Measurements from ENCODE around the gene FUT8. TPM values are rescaled to one million over a fixed set of nuclear protein-coding genes. Genes with fewer than 3 reads are reported as not detected.

FUT8 gene
- total and polyA plus RNA-seq, 4 donors: 1.1 to 14.1 (median 4.0) TPM

DNA sequence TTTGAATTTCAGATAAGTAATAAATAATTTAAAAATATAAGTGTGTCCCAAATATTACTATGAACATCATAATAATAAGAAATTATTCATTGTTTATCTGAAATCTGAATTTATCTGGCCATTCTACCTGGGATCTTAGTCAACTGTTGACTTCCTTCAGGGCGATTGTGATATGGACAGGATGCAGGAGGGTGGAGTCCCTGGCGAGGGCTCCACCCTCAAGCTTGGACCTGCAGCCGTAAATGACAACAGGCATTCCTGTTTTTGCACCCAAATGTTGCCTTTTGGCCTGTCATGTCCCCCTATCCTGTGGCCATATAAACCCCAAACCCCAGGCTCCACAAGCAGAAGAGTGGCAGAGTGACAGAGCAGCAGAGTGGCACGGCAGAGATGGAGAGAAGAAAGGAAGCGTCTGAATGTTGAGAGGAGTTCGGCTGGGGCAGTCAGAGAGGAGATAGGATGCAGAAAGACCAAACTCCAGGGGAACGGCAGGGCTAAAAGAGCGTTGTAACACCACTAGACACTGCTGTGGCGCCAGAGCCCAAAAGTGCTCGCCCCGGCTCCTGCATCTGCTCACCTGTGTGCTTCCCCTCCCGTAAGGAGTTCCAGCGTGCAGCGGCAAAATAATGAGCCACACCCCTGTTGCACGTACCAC lies 39.4 kb upstream of the FUT8 start (continued):
- TF ChIP-seq, protein P1, sequence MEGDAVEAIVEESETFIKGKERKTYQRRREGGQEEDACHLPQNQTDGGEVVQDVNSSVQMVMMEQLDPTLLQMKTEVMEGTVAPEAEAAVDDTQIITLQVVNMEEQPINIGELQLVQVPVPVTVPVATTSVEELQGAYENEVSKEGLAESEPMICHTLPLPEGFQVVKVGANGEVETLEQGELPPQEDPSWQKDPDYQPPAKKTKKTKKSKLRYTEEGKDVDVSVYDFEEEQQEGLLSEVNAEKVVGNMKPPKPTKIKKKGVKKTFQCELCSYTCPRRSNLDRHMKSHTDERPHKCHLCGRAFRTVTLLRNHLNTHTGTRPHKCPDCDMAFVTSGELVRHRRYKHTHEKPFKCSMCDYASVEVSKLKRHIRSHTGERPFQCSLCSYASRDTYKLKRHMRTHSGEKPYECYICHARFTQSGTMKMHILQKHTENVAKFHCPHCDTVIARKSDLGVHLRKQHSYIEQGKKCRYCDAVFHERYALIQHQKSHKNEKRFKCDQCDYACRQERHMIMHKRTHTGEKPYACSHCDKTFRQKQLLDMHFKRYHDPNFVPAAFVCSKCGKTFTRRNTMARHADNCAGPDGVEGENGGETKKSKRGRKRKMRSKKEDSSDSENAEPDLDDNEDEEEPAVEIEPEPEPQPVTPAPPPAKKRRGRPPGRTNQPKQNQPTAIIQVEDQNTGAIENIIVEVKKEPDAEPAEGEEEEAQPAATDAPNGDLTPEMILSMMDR (IDR thresholded peaks at IDR 0.05; ENCODE audit: low read depth, low read length, missing input control): no peak
- TF ChIP-seq JUND (IDR thresholded peaks at IDR 0.05) (no peak), GABPA (IDR thresholded peaks at IDR 0.05 in 1 of 2, conservative IDR thresholded peaks at IDR 0.05 in 1 of 2) (no peak), NR2F2 (IDR thresholded peaks at IDR 0.05) (no peak), EGR1 (IDR thresholded peaks at IDR 0.05; ENCODE audit: low read depth in 2 of 2) (no peak)

DNA sequence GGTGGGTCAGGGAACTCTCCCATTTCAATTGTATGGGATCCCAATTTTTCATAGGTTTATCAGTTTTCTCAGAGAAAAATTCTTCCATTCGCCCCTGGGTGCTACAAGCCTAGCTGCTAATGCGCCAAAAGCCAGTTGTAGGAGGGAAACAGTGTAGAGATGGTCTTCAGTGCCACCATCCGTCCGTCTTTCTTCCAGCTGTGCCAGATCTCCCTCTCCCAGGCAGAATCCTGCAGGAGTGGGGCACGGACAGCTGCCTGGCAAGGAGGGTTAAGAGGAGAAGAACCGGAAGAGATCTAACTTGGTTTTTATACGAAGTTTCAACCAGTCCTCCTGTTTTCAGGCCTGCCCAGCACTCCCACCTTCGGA lies 38.9 kb upstream of the FUT8 start:
- no peak for DNase-seq (ENCODE audit: low spot score)
- Histone ChIP-seq H3K27me3 (ENCODE audit: control insufficient read depth in 4 of 4, insufficient read depth in 4 of 4, low read length in 3 of 4) (peaks cover 0 to 6% (median 0%) of the 10 kb centered on the region in 4 donors), H3K36me3 (ENCODE audit: control insufficient read depth in 4 of 4, insufficient read depth in 3 of 4, low read depth in 1 of 4, low read length in 3 of 4) (no peaks in the 10 kb centered on the region), H3K9ac (ENCODE audit: low read depth in 1 of 2, low read length in 2 of 2) (no peak overlapping the region), H3K4me1 (ENCODE audit: control insufficient read depth in 4 of 4, insufficient read depth in 4 of 4, low read length in 3 of 4) (no peaks in the 10 kb centered on the region), H3K4me3 (ENCODE audit: low read depth in 1 of 3, low read length in 3 of 3) (no peak overlapping the region), H3K27ac (ENCODE audit: low read depth in 1 of 2, low read length in 2 of 2) (no peak overlapping the region), H3K9me3 (ENCODE audit: control insufficient read depth in 4 of 4, low read length in 3 of 4) (no peaks in the 10 kb centered on the region)
- TF ChIP-seq FOXA1 (IDR thresholded peaks at IDR 0.05) (no peak), YY1 (IDR thresholded peaks at IDR 0.05) (no peak), RAD21 (IDR thresholded peaks at IDR 0.05) (peak in 1 of 2 donors; percentile 12)
- TF ChIP-seq, protein P2, sequence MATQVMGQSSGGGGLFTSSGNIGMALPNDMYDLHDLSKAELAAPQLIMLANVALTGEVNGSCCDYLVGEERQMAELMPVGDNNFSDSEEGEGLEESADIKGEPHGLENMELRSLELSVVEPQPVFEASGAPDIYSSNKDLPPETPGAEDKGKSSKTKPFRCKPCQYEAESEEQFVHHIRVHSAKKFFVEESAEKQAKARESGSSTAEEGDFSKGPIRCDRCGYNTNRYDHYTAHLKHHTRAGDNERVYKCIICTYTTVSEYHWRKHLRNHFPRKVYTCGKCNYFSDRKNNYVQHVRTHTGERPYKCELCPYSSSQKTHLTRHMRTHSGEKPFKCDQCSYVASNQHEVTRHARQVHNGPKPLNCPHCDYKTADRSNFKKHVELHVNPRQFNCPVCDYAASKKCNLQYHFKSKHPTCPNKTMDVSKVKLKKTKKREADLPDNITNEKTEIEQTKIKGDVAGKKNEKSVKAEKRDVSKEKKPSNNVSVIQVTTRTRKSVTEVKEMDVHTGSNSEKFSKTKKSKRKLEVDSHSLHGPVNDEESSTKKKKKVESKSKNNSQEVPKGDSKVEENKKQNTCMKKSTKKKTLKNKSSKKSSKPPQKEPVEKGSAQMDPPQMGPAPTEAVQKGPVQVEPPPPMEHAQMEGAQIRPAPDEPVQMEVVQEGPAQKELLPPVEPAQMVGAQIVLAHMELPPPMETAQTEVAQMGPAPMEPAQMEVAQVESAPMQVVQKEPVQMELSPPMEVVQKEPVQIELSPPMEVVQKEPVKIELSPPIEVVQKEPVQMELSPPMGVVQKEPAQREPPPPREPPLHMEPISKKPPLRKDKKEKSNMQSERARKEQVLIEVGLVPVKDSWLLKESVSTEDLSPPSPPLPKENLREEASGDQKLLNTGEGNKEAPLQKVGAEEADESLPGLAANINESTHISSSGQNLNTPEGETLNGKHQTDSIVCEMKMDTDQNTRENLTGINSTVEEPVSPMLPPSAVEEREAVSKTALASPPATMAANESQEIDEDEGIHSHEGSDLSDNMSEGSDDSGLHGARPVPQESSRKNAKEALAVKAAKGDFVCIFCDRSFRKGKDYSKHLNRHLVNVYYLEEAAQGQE (IDR thresholded peaks at IDR 0.05): no peak
- TF ChIP-seq, protein P3, sequence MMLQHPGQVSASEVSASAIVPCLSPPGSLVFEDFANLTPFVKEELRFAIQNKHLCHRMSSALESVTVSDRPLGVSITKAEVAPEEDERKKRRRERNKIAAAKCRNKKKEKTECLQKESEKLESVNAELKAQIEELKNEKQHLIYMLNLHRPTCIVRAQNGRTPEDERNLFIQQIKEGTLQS (IDR thresholded peaks at IDR 0.05): no peak
- 67% methylated on average over 8 of the region's 8 CpGs for WGBS

DNA sequence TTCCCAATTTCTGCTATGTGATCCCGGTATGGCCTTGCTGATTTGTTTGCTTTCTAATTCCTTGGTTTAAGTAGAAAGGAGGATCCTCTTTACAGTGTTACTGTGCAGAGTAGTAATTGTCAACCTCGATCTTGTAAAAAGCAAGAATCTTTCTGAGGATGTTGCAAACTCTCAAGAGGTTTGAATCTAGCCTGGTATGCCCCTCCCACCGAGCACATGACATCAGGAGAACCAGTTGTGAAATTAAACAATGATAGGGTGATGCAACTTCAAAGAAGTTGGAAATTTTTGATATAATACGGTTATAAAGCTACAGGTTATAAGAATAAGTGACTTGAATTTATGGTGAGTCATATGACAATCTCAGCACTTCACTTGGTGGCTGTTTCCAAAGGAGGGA lies 35.0 kb upstream of the FUT8 start:
- peaks cover 0 to 6% (median 0%) of the 10 kb centered on the region in 4 donors for H3K27me3 ChIP-seq (ENCODE audit: control insufficient read depth in 4 of 4, insufficient read depth in 4 of 4, low read length in 3 of 4)
- peaks cover 0 to 1% (median 0%) of the 10 kb centered on the region in 4 donors for H3K9me3 ChIP-seq (ENCODE audit: control insufficient read depth in 4 of 4, low read length in 3 of 4)
- no peak overlapping the region for H3K4me3 ChIP-seq (ENCODE audit: low read depth in 1 of 3, low read length in 3 of 3)
- H3K9ac ChIP-seq (ENCODE audit: low read depth in 1 of 2, low read length in 2 of 2): no peak overlapping the region
- WGBS: 60% methylated on average over 4 of the region's 4 CpGs
- DNase-seq (ENCODE audit: low spot score): no peak
- H3K36me3 ChIP-seq (ENCODE audit: control insufficient read depth in 4 of 4, insufficient read depth in 3 of 4, low read depth in 1 of 4, low read length in 3 of 4): no peaks in the 10 kb centered on the region
- no peak overlapping the region for H3K27ac ChIP-seq (ENCODE audit: low read depth in 1 of 2, low read length in 2 of 2)
- TF ChIP-seq FOXA1 (IDR thresholded peaks at IDR 0.05) (no peak), YY1 (IDR thresholded peaks at IDR 0.05) (no peak), GABPA (IDR thresholded peaks at IDR 0.05 in 1 of 2, conservative IDR thresholded peaks at IDR 0.05 in 1 of 2) (no peak), EGR1 (IDR thresholded peaks at IDR 0.05; ENCODE audit: low read depth in 2 of 2) (no peak), HNF4A (conservative IDR thresholded peaks at IDR 0.05) (no peak)
- TF ChIP-seq, protein P4, sequence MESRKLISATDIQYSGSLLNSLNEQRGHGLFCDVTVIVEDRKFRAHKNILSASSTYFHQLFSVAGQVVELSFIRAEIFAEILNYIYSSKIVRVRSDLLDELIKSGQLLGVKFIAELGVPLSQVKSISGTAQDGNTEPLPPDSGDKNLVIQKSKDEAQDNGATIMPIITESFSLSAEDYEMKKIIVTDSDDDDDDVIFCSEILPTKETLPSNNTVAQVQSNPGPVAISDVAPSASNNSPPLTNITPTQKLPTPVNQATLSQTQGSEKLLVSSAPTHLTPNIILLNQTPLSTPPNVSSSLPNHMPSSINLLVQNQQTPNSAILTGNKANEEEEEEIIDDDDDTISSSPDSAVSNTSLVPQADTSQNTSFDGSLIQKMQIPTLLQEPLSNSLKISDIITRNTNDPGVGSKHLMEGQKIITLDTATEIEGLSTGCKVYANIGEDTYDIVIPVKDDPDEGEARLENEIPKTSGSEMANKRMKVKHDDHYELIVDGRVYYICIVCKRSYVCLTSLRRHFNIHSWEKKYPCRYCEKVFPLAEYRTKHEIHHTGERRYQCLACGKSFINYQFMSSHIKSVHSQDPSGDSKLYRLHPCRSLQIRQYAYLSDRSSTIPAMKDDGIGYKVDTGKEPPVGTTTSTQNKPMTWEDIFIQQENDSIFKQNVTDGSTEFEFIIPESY (IDR thresholded peaks at IDR 0.05): no peak
- H3K4me1 ChIP-seq (ENCODE audit: control insufficient read depth in 4 of 4, insufficient read depth in 4 of 4, low read length in 3 of 4): no peaks in the 10 kb centered on the region

Data from liver (tissue), 9 donors.